Activated CD4-positive, alpha-beta T cell treated with anti-CD3 and anti-CD28 coated beads, Interleukin-2, amount 50 U/mL, for 24 hours (primary cell): ENCODE data around the gene TRIO.

Source experiments
- DNase-seq, 2 donors: peaks; one replicate each; pipeline ENCODE4 v3.0.0-alpha.2; 2020; ENCODE audit warnings: low read depth in 1 of 2, low spot score in 1 of 2

The TRIO gene

GRCh38 chr5:14447958-14448911, 305.1 kb downstream of the TRIO start:
- DNase-seq = no peak

GRCh38 chr5:14449052-14449661, 306.0 kb downstream of the TRIO start:
- DNase-seq = no peak

GRCh38 chr5:14450018-14450524, 306.9 kb downstream of the TRIO start:
- DNase-seq = no peak

GRCh38 chr5:14450742-14451141, 307.6 kb downstream of the TRIO start:
- DNase-seq = no peak

GRCh38 chr5:14451871-14452270, 308.7 kb downstream of the TRIO start:
- DNase-seq = no peak

- no peak for DNase-seq
These were observed 309.7 kb downstream of the TRIO start for GRCh38 chr5:14452685-14453454.

GRCh38 chr5:14453481-14453880, 310.3 kb downstream of the TRIO start:
- DNase-seq = no peak

GRCh38 chr5:14455814-14456321, 312.7 kb downstream of the TRIO start:
- DNase-seq = no peak

- DNase-seq = no peak
These were observed 314.3 kb downstream of the TRIO start for GRCh38 chr5:14457476-14457875.

GRCh38 chr5:14458414-14458813, 315.3 kb downstream of the TRIO start:
- no peak for DNase-seq

GRCh38 chr5:14460844-14461398, 317.8 kb downstream of the TRIO start:
- no peak for DNase-seq

- DNase-seq = no peak
These were observed 319.5 kb downstream of the TRIO start for GRCh38 chr5:14462681-14463080.

GRCh38 chr5:14463629-14464028, 320.5 kb downstream of the TRIO start:
- DNase-seq = no peak

GRCh38 chr5:14464096-14464495, 321.0 kb downstream of the TRIO start:
- no peak for DNase-seq

GRCh38 chr5:14464671-14465070, 321.5 kb downstream of the TRIO start:
- no peak for DNase-seq

GRCh38 chr5:14465116-14465515, 322.0 kb downstream of the TRIO start:
- DNase-seq = no peak

- DNase-seq = no peak
These were observed 322.6 kb downstream of the TRIO start for GRCh38 chr5:14465776-14466175.

GRCh38 chr5:14467251-14467650, 324.1 kb downstream of the TRIO start:
- no peak for DNase-seq

GRCh38 chr5:14467886-14468285, 324.7 kb downstream of the TRIO start:
- DNase-seq = no peak

- DNase-seq = no peak
These were observed 326.6 kb downstream of the TRIO start for GRCh38 chr5:14469551-14470377.
